GM23248 (cell line): ENCODE data around the gene PPP4R3A. TPM values are rescaled to one million over a fixed set of nuclear protein-coding genes. Genes with fewer than 3 reads are reported as not detected.
"Not testable (repeated sequence)": the region's sequence is repeated elsewhere in the genome, so short reads cannot be mapped to it uniquely, and the experiment has no call there.

ENCODE experiments used
- DNase-seq: peaks from one replicate; pipeline ENCODE4 v3.0.0-alpha.2; 2015
- H2AFZ ChIP-seq: fragments of 200-600 bp; sonication (generic); 2 replicates; pipeline ENCODE4 v1.6.1; 2016; ENCODE audit warnings: antibody characterized with exemption
- H3F3A ChIP-seq: fragments of 200-600 bp; sonication (generic); 2 replicates; pipeline ENCODE4 v1.6.1; 2016; ENCODE audit warnings: mild to moderate bottlenecking, antibody characterized with exemption, mixed run types; ENCODE audit not compliant: insufficient read depth
- H3K27ac ChIP-seq: fragments of 200-600 bp; sonication (generic); 2 replicates; pipeline ENCODE4 v1.5.1; 2016; ENCODE audit warnings: mild to moderate bottlenecking
- H3K27me3 ChIP-seq: fragments of 200-600 bp; sonication (generic); replicated peaks from 2 replicates; pipeline ENCODE4 v1.6.1; 2016; ENCODE audit warnings: mild to moderate bottlenecking; ENCODE audit not compliant: insufficient read depth
- H3K36me3 ChIP-seq: fragments of 200-600 bp; sonication (generic); 2 replicates; pipeline ENCODE4 v1.6.1; 2016; ENCODE audit warnings: low read depth, mild to moderate bottlenecking
- H3K4me1 ChIP-seq: fragments of 200-600 bp; sonication (generic); 2 replicates; pipeline ENCODE4 v1.6.1; 2016; ENCODE audit warnings: mild to moderate bottlenecking; ENCODE audit not compliant: insufficient read depth
- H3K4me2 ChIP-seq: fragments of 200-600 bp; sonication (generic); one replicate; pipeline ENCODE4 v1.6.1; 2016; ENCODE audit warnings: mild to moderate bottlenecking; ENCODE audit not compliant: unreplicated experiment
- H3K4me3 ChIP-seq: fragments of 200-600 bp; sonication (generic); 2 replicates; pipeline ENCODE4 v1.5.1; 2016; ENCODE audit warnings: mild to moderate bottlenecking
- H3K79me2 ChIP-seq: fragments of 200-600 bp; sonication (generic); 2 replicates; pipeline ENCODE4 v1.6.1; 2016; ENCODE audit warnings: mild to moderate bottlenecking; ENCODE audit not compliant: insufficient read depth
- H3K9ac ChIP-seq: fragments of 200-600 bp; sonication (generic); 2 replicates; pipeline ENCODE4 v1.6.1; 2016; ENCODE audit warnings: mild to moderate bottlenecking
- H3K9me2 ChIP-seq: fragments of 200-600 bp; sonication (generic); 2 replicates; pipeline ENCODE4 v1.6.1; 2016; ENCODE audit warnings: mixed run types, mild to moderate bottlenecking, moderate library complexity; ENCODE audit not compliant: insufficient read depth
- H3K9me3 ChIP-seq: fragments of 200-600 bp; sonication (generic); one replicate; pipeline ENCODE4 v1.6.1; 2017; ENCODE audit warnings: low read depth
- H4K20me1 ChIP-seq: fragments of 200-600 bp; sonication (generic); 2 replicates; pipeline ENCODE4 v1.6.0; 2016; ENCODE audit not compliant: insufficient read depth
- EZH2 ChIP-seq: fragments of 200-600 bp; sonication (generic); IDR thresholded peaks from 2 replicates; pipeline ENCODE4 v1.6.1; 2018; ENCODE audit warnings: antibody characterized with exemption, mild to moderate bottlenecking; ENCODE audit not compliant: insufficient read depth, poor library complexity, severe bottlenecking
- EZH2phosphoT487 ChIP-seq: fragments of 200-600 bp; sonication (generic); IDR thresholded peaks from 2 replicates; pipeline ENCODE4 v1.6.1; 2018; ENCODE audit warnings: antibody characterized with exemption, moderate library complexity, mild to moderate bottlenecking, low read depth; ENCODE audit not compliant: insufficient read depth
- WGBS, 2 experiments: methylation state at CpG; one replicate each; pipeline ENCODE4 v1.1.6; 2015 to 2017; ENCODE audit warnings: low lambda C conversion rate in 2 of 2, low coverage in 1 of 2; ENCODE audit errors: missing lambda C conversion rate in 2 of 2; 5-methylcytosine and 5-hydroxymethylcytosine counted together
- in situ Hi-C: fragments of 300-500 bp; cut with MboI; formaldehyde crosslinking; loops from 2 replicates; pipeline ENCODE4 v1.15.0; 2020
- polyA plus RNA-seq: library from polyadenylated mRNA; unstranded; fragments of >200 nt; fragmentation: Nextera tagmentation; extraction: Ambion mirVana; gene quantifications from 2 replicates; pipeline ENCODE4 v1.2.1, GENCODE V29; 2016
- total RNA-seq: library from RNA; depleted of rRNA; stranded (reverse); fragments of >200 nt; shearing (Covaris generic); gene quantifications from 2 replicates; pipeline ENCODE4 v1.2.3, GENCODE V29; 2014

The PPP4R3A gene
- total and polyA plus RNA-seq, 2 experiments from 2014 or later = 18.0 to 41.1 TPM

DNA sequence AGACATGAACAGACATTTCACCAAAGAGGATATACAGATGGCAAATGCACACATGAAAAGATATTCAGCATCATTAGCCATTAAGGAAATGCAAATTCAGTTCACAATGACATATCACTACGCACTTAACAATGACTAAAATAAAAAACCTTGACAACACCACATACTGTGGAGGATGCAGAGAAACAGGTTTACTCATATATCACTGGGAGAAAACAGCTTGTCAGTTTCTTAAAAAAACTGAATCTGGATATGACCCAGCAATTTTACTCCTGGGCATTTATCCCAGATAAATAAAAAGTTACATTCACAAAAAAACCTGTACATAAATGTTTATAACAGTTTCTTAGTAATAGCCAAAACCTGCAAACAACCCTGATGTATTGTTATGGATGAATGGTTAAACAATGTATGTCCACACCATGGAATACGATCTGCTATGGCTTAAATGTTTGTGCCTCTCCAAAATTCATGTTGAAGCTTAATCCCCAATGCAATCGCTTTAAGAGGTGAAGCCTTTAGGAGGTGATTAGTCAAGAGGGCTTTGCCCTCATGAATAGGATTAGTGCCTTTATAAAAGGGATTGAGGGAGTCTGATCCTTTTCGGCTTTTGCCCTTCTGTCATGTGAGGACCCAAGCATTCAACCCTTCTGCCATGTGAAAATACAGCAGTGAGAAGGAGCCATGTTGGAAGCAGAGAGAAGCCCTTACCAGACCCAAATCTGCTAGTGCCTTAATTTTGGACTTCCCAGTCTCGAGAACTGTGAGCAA, 36.0 kb upstream of the PPP4R3A start:
- Histone ChIP-seq H3F3A (no peaks in the 10 kb centered on the region), H3K9ac (no peak overlapping the region), H3K4me2 (no peak overlapping the region), H3K4me1 (no peaks in the 10 kb centered on the region), H3K27me3 (no peaks in the 10 kb centered on the region), H3K79me2 (no peaks in the 10 kb centered on the region), H3K36me3 (no peaks in the 10 kb centered on the region), H3K9me2 (no peaks in the 10 kb centered on the region), H4K20me1 (no peaks in the 10 kb centered on the region), H3K9me3 (no peaks in the 10 kb centered on the region), H3K27ac (no peak overlapping the region), H3K4me3 (no peak overlapping the region), H2AFZ (no peak overlapping the region)
- no peak for DNase-seq
- in situ Hi-C loops = no loop called here
- WGBS, 2 experiments = 55% methylated on average over 5 of the region's 5 CpGs
- no peak for TF ChIP-seq EZH2
- TF ChIP-seq EZH2phosphoT487 = no peak

DNA sequence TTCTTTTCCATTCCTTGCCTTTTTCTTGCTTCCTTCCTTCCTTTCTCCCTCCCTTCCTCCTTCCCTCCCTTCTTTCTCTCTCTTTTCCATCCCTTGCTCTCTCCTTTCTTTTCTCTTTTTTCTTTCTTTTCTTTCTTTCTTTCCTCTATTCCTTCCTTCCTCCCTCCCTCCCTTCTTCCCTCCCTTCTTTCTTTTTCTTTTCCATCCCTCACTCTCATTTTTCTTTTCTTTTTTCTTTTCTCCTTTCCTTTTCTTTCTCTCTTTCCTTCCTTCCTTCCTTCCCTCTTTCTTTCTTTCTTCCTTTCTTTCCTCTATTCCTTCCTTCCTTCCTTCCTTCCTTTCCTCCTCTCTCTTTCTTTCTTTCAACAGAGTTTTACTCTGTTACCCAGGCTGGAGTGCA, 35.1 kb upstream of the PPP4R3A start:
- no peak overlapping the region for H3K27ac ChIP-seq
- DNase-seq = no peak
- in situ Hi-C loops = no loop called here
- no peak overlapping the region for H3K4me3 ChIP-seq
- H3K9ac ChIP-seq = no peak overlapping the region
- TF ChIP-seq EZH2 (no peak), EZH2phosphoT487 (no peak)
- no peaks in the 10 kb centered on the region for H3K79me2 ChIP-seq
- no peaks in the 10 kb centered on the region for H3F3A ChIP-seq
- H3K9me2 ChIP-seq = no peaks in the 10 kb centered on the region
- no peak overlapping the region for H3K4me2 ChIP-seq
- no peaks in the 10 kb centered on the region for H4K20me1 ChIP-seq
- no peaks in the 10 kb centered on the region for H3K36me3 ChIP-seq
- no peaks in the 10 kb centered on the region for H3K27me3 ChIP-seq
- H3K4me1 ChIP-seq = no peaks in the 10 kb centered on the region
- no peak overlapping the region for H2AFZ ChIP-seq
- H3K9me3 ChIP-seq = no peaks in the 10 kb centered on the region

DNA sequence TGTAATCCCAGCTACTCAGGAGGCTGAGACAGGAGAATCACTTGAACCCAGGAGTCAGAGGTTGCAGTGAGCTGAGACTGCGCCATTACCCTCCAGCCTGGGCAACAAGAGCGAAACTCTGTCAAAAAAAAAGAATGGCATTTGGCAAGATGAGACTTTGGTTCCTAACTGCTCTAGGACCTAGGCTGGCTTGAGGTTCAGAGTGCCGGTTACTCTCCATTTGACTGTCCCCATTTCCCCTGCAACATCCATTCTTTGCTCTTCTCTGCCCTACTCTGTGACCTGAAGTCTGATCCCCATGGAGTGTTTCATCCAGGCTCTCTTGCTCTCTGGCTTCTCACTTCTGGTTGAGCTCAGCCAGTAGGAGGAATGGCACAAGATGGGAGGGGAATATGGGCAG, 26.2 kb upstream of the PPP4R3A start:
- H3K27me3 ChIP-seq = no peaks in the 10 kb centered on the region
- no peak overlapping the region for H3K27ac ChIP-seq
- no peaks in the 10 kb centered on the region for H3K36me3 ChIP-seq
- no peaks in the 10 kb centered on the region for H3K4me1 ChIP-seq
- H2AFZ ChIP-seq = no peak overlapping the region
- no peak overlapping the region for H3K9ac ChIP-seq
- H3K9me3 ChIP-seq = no peaks in the 10 kb centered on the region
- H3F3A ChIP-seq = no peaks in the 10 kb centered on the region
- no peak overlapping the region for H3K4me2 ChIP-seq
- H3K79me2 ChIP-seq = no peaks in the 10 kb centered on the region
- whole genome bisulfite sequencing, 2 experiments = 79 to 95% methylated on average over 3 of the region's 3 CpGs
- H4K20me1 ChIP-seq = no peaks in the 10 kb centered on the region
- TF ChIP-seq EZH2 (no peak), EZH2phosphoT487 (no peak)
- no peaks in the 10 kb centered on the region for H3K9me2 ChIP-seq
- in situ Hi-C loops = no loop called here
- DNase-seq = no peak
- no peak overlapping the region for H3K4me3 ChIP-seq

DNA sequence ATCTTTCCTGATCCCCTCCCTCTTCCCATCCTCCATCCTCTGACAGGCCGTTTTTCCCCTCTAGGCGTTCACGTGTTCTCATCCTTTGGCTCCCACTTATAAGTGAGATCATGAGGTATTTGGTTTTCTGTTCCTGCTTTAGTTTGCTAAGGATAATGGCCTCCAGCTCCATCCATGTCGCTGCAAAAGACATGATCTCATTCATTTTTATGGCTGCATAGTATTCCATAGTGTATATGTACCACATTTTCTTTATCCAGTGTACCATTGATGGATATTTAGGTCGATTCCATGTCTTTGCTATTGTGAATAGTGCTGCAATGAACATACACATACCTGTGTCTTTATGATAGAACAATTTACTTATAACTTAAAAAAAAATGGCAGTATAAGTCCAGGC, 23.9 kb upstream of the PPP4R3A start:
- H3K9ac ChIP-seq, H3K9me2 ChIP-seq, H3K27ac ChIP-seq, H3K36me3 ChIP-seq, H3F3A ChIP-seq, H3K4me1 ChIP-seq, in situ Hi-C loops, H3K79me2 ChIP-seq, H3K27me3 ChIP-seq, H2AFZ ChIP-seq, H3K4me2 ChIP-seq, H3K9me3 ChIP-seq, H3K4me3 ChIP-seq, H4K20me1 ChIP-seq, DNase-seq: not testable (repeated sequence)
- WGBS, 2 experiments = 66 to 69% methylated on average over 5 of the region's 5 CpGs

GRCh38 chr14:91533623-91534022, 23.5 kb upstream of the PPP4R3A start:
- Histone ChIP-seq H3K27me3 (no peaks in the 10 kb centered on the region), H3K4me1 (no peaks in the 10 kb centered on the region), H3K9me2 (no peaks in the 10 kb centered on the region), H3K9me3 (no peaks in the 10 kb centered on the region), H3K36me3 (no peaks in the 10 kb centered on the region), H3K27ac (no peak overlapping the region), H2AFZ (no peak overlapping the region), H3F3A (no peaks in the 10 kb centered on the region), H3K4me3 (no peak overlapping the region), H3K4me2 (no peak overlapping the region), H4K20me1 (no peaks in the 10 kb centered on the region), H3K79me2 (no peaks in the 10 kb centered on the region), H3K9ac (no peak overlapping the region)
- TF ChIP-seq EZH2phosphoT487 = no peak
- no peak for TF ChIP-seq EZH2
- in situ Hi-C loops = no loop called here
- WGBS, 2 experiments = 56 to 60% methylated on average over 3 of the region's 3 CpGs
- DNase-seq = no peak
